T-helper 2 cell treated with Interferon-gamma antibody and Interleukin-4, amounts not matched to agents 5 μg/mL and 100 μg/mL, for 36 hours (primary cell): ENCODE measurements around the gene FBLN2.

Experiments used
- DNase-seq: peaks from one replicate; pipeline ENCODE4 v3.0.0; 2021; ENCODE audit warnings: low spot score
- H3K27ac Mint-ChIP-seq: one replicate; pipeline ENCODE4 v1.8.0; 2021; ENCODE audit warnings: mild to moderate bottlenecking, mixed read lengths
- H3K27me3 Mint-ChIP-seq: one replicate; pipeline ENCODE4 v1.8.0; 2021; ENCODE audit warnings: low read depth, mixed read lengths
- H3K36me3 Mint-ChIP-seq: one replicate; pipeline ENCODE4 v1.8.0; 2021; ENCODE audit warnings: low read depth, mixed read lengths
- H3K4me1 Mint-ChIP-seq: one replicate; pipeline ENCODE4 v1.8.0; 2021; ENCODE audit warnings: low read depth, mixed read lengths
- H3K4me3 Mint-ChIP-seq: one replicate; pipeline ENCODE4 v1.8.0; 2022; ENCODE audit warnings: mild to moderate bottlenecking, moderate library complexity, mixed read lengths
- H3K9me3 Mint-ChIP-seq: one replicate; pipeline ENCODE4 v1.8.0; 2021; ENCODE audit warnings: mixed read lengths

FBLN2 gene

GRCh38 chr3:13607821-13608597 lies 59.1 kb downstream of the FBLN2 start:
- Mint-ChIP-seq H3K27ac (no peak overlapping the region), H3K4me1 (no peaks in the 10 kb centered on the region), H3K9me3 (no peaks in the 10 kb centered on the region), H3K36me3 (no peaks in the 10 kb centered on the region), H3K27me3 (no peaks in the 10 kb centered on the region), H3K4me3 (no peak overlapping the region)
- no peak for DNase-seq

- Mint-ChIP-seq H3K4me3 (no peak overlapping the region), H3K4me1 (no peaks in the 10 kb centered on the region), H3K36me3 (no peaks in the 10 kb centered on the region), H3K27me3 (no peaks in the 10 kb centered on the region), H3K27ac (no peak overlapping the region), H3K9me3 (no peaks in the 10 kb centered on the region)
- DNase-seq: no peak
Measured at GRCh38 chr3:13608969-13609725, 60.2 kb downstream of the FBLN2 start.

- H3K27ac Mint-ChIP-seq: no peak overlapping the region
- no peaks in the 10 kb centered on the region for H3K36me3 Mint-ChIP-seq
- H3K4me1 Mint-ChIP-seq: no peaks in the 10 kb centered on the region
- H3K27me3 Mint-ChIP-seq: no peaks in the 10 kb centered on the region
- H3K4me3 Mint-ChIP-seq: no peak overlapping the region
- no peak for DNase-seq
- no peaks in the 10 kb centered on the region for H3K9me3 Mint-ChIP-seq
Measured at GRCh38 chr3:13610006-13610570, 61.2 kb downstream of the FBLN2 start.

- Mint-ChIP-seq H3K27me3 (no peaks in the 10 kb centered on the region), H3K9me3 (no peaks in the 10 kb centered on the region), H3K4me1 (no peaks in the 10 kb centered on the region), H3K36me3 (no peaks in the 10 kb centered on the region), H3K4me3 (no peak overlapping the region), H3K27ac (no peak overlapping the region)
- DNase-seq: no peak
Measured at GRCh38 chr3:13611221-13611620, 62.3 kb downstream of the FBLN2 start.

- H3K27me3 Mint-ChIP-seq: no peaks in the 10 kb centered on the region
- H3K4me3 Mint-ChIP-seq: no peak overlapping the region
- H3K36me3 Mint-ChIP-seq: no peaks in the 10 kb centered on the region
- no peaks in the 10 kb centered on the region for H3K9me3 Mint-ChIP-seq
- H3K27ac Mint-ChIP-seq: no peak overlapping the region
- H3K4me1 Mint-ChIP-seq: no peaks in the 10 kb centered on the region
- no peak for DNase-seq
Measured at GRCh38 chr3:13612829-13613228, 63.9 kb downstream of the FBLN2 start.

GRCh38 chr3:13613343-13614190 lies 64.6 kb downstream of the FBLN2 start:
- Mint-ChIP-seq H3K27ac (no peak overlapping the region), H3K27me3 (no peaks in the 10 kb centered on the region), H3K4me1 (no peaks in the 10 kb centered on the region), H3K4me3 (no peak overlapping the region), H3K36me3 (no peaks in the 10 kb centered on the region), H3K9me3 (no peaks in the 10 kb centered on the region)
- DNase-seq: no peak

- no peaks in the 10 kb centered on the region for H3K36me3 Mint-ChIP-seq
- H3K27ac Mint-ChIP-seq: no peak overlapping the region
Measured at GRCh38 chr3:13614607-13615006, 65.7 kb downstream of the FBLN2 start.

GRCh38 chr3:13615019-13615528 lies 66.1 kb downstream of the FBLN2 start:
- Mint-ChIP-seq H3K4me3 (no peak overlapping the region), H3K36me3 (no peaks in the 10 kb centered on the region), H3K27me3 (no peaks in the 10 kb centered on the region), H3K4me1 (no peaks in the 10 kb centered on the region), H3K27ac (no peak overlapping the region), H3K9me3 (no peaks in the 10 kb centered on the region)
- DNase-seq: no peak

More at GRCh38 chr3:13614607-13615006, 65.7 kb downstream of the FBLN2 start:
- Mint-ChIP-seq H3K4me1 (no peaks in the 10 kb centered on the region), H3K4me3 (no peak overlapping the region), H3K9me3 (no peaks in the 10 kb centered on the region), H3K27me3 (no peaks in the 10 kb centered on the region)
- no peak for DNase-seq

GRCh38 chr3:13616359-13616758 lies 67.4 kb downstream of the FBLN2 start:
- Mint-ChIP-seq H3K4me3 (no peak overlapping the region), H3K4me1 (no peaks in the 10 kb centered on the region), H3K27ac (no peak overlapping the region), H3K36me3 (no peaks in the 10 kb centered on the region), H3K9me3 (no peaks in the 10 kb centered on the region), H3K27me3 (no peaks in the 10 kb centered on the region)
- DNase-seq: no peak

- no peak overlapping the region for H3K4me3 Mint-ChIP-seq
Measured at GRCh38 chr3:13617097-13617738, 68.3 kb downstream of the FBLN2 start.

GRCh38 chr3:13617981-13618380 lies 69.1 kb downstream of the FBLN2 start:
- Mint-ChIP-seq H3K4me3 (no peak overlapping the region), H3K36me3 (no peaks in the 10 kb centered on the region), H3K9me3 (no peaks in the 10 kb centered on the region), H3K4me1 (no peaks in the 10 kb centered on the region), H3K27me3 (no peaks in the 10 kb centered on the region), H3K27ac (no peak overlapping the region)
- DNase-seq: no peak

More at GRCh38 chr3:13617097-13617738, 68.3 kb downstream of the FBLN2 start:
- no peaks in the 10 kb centered on the region for H3K4me1 Mint-ChIP-seq
- H3K27ac Mint-ChIP-seq: no peak overlapping the region
- H3K36me3 Mint-ChIP-seq: no peaks in the 10 kb centered on the region
- no peaks in the 10 kb centered on the region for H3K9me3 Mint-ChIP-seq
- H3K27me3 Mint-ChIP-seq: no peaks in the 10 kb centered on the region
- DNase-seq: no peak

- DNase-seq: no peak
- Mint-ChIP-seq H3K36me3 (no peaks in the 10 kb centered on the region), H3K4me1 (no peaks in the 10 kb centered on the region), H3K27ac (no peak overlapping the region), H3K4me3 (no peak overlapping the region), H3K27me3 (no peaks in the 10 kb centered on the region), H3K9me3 (no peaks in the 10 kb centered on the region)
Measured at GRCh38 chr3:13618836-13619235, 69.9 kb downstream of the FBLN2 start.

GRCh38 chr3:13619661-13620230 lies 70.8 kb downstream of the FBLN2 start:
- H3K36me3 Mint-ChIP-seq: no peaks in the 10 kb centered on the region
- H3K9me3 Mint-ChIP-seq: no peaks in the 10 kb centered on the region
- H3K4me1 Mint-ChIP-seq: no peaks in the 10 kb centered on the region
- DNase-seq: no peak
- H3K4me3 Mint-ChIP-seq: no peak overlapping the region
- no peaks in the 10 kb centered on the region for H3K27me3 Mint-ChIP-seq
- H3K27ac Mint-ChIP-seq: no peak overlapping the region
